Activated naive CD4-positive, alpha-beta T cell treated with anti-CD3 and anti-CD28 coated beads, Interleukin-2, amount 50 U/mL, for 72 hours (primary cell): ENCODE data around the gene CREB3L2. TPM values are rescaled to one million over a fixed set of nuclear protein-coding genes. Genes with fewer than 3 reads are reported as not detected.
"Not testable (repeated sequence)": the region's sequence is repeated elsewhere in the genome, so short reads cannot be mapped to it uniquely, and the experiment has no call there.

ENCODE experiments used
- ATAC-seq, 2 donors: fragments of 150-1000 bp; cut with Tn5 transposase; 2 replicates each; pipeline ENCODE4 v1.10.0; 2021; ENCODE audit warnings: mild to moderate bottlenecking in 2 of 2, moderate library complexity in 2 of 2
- DNase-seq, 2 donors: peaks; one replicate each; pipeline ENCODE4 v3.0.0; 2021 to 2022; ENCODE audit warnings: low spot score in 2 of 2
- H3K27ac Mint-ChIP-seq, 2 donors: one replicate each; pipeline ENCODE4 v1.8.0; 2022; ENCODE audit warnings: mild to moderate bottlenecking in 2 of 2, mixed read lengths in 2 of 2
- H3K36me3 Mint-ChIP-seq, 2 donors: one replicate each; pipeline ENCODE4 v1.8.0; 2022; ENCODE audit warnings: mixed read lengths in 2 of 2
- H3K9me3 Mint-ChIP-seq, 2 donors: one replicate each; pipeline ENCODE4 v1.8.0; 2022; ENCODE audit warnings: mixed read lengths in 2 of 2
- total RNA-seq, 2 donors: library from RNA; stranded (reverse); gene quantifications; one replicate each; pipeline ENCODE4 v1.2.3, GENCODE V29; 2022

Gene CREB3L2
- total RNA-seq, 2 donors from 2014 or later = 20.2 to 27.1 TPM

DNA sequence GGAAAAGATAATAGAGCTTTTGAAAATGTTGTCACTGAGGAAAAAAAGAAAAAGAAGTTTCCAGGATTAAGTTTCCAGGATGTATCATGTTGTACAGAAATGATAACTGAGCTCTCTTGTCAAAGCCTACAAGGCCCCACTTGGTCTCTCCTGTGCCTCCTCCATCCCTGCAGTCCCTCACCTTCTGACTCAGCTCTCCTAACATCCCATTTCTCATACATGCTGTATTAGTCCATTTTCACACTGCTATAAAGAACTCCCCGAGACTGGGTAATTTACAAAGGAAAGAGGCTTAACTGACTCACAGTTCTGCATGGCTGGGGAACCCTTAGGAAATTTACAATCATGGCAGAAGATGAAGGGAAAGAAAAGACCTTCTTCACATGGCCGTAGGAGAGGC lies 151.3 kb downstream of the CREB3L2 start:
- H3K36me3 Mint-ChIP-seq = peaks cover 0 to 7% of the 10 kb centered on the region in 2 donors
- no peak overlapping the region for H3K27ac Mint-ChIP-seq
- DNase-seq = no peak
- ATAC-seq = no peak
- peaks cover 0 to 12% of the 10 kb centered on the region in 2 donors for H3K9me3 Mint-ChIP-seq

DNA sequence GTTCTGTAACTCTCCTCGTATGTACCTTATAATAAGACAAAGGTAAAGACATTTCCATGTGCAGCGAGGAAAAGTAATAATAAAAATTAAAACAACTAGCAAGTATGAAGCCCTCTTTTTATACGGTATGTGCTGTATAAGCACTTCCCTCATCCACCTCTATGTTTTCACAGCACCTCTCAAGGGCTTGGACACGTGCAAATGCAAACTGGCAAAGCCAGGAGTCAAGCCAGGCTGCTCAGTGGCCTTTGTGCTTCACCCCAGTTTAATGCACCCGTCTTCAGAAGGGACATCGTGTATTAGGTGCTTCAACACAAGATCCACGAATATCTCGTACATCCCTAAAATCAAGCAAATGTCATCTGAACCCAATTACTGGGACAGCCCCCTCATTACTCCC lies 153.8 kb downstream of the CREB3L2 start:
- H3K9me3 Mint-ChIP-seq = peaks cover 0 to 12% of the 10 kb centered on the region in 2 donors
- DNase-seq = no peak
- no peak for ATAC-seq
- H3K27ac Mint-ChIP-seq = no peak overlapping the region
- H3K36me3 Mint-ChIP-seq = peaks cover 0 to 7% of the 10 kb centered on the region in 2 donors

DNA sequence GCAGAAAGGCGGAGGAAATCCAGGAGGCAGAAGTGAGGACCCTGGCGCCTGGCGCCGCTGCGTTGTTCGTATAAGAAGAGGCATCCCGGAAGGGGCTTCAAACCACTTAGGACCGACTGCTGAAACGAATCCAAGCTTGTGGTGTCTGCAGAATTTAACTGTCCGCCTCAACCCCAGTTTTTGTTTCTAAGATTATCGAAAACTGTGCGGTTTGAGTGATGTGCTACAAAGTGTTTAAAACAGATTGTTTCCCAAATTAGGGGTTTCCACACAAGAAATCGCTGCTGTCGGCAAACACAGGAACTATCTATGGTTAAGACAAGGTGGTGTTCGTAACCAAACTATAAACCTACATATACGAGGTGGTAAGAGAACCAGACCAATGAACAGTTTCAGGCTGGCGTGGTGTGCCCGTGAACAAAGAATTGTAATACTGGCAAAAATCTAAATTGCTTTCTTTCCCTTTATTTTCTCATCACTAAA lies 154.3 kb downstream of the CREB3L2 start:
- DNase-seq = peak in 1 of 2 donors; percentile 8
- Mint-ChIP-seq H3K27ac (no peak overlapping the region), H3K36me3 (peaks cover 0 to 7% of the 10 kb centered on the region in 2 donors), H3K9me3 (peaks cover 0 to 12% of the 10 kb centered on the region in 2 donors)
- peak in 1 of 2 donors; percentile 12 for ATAC-seq

DNA sequence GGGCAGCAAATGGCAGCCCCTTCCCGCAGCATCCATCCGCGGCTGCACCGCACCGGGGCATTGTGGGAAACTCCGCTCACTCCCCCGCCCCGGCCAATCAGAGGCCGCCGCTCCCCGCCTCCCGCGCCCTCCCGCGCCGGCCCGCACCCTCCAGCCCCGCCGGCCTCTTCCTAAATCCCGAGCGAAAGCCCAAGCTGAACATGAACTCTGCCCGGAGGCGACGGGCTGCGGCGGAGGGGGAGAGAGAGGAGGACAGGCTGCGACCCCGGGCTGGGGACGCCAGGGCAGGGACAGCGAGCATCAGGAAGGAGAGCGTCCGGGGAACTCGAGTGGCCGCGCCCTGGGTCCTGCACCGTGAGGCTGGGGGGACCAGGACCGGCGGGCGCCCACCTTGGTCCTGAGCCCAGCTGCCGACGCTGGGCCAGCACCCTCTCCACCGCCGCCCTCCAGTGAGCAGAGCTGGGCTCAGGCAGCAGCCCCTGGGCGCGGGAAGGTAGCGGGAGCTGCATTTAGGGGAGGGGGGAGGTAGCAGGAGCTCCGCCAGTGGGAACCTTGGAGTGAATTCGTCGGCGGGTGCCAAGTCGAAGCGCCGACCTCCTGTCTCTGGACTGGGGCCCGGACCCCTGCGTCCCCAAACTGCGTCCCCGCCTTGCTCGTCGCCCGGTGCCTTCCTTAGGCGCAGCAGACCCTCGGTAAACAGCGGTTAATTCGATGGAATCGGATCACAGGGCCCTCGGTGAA lies 154.9 kb downstream of the CREB3L2 start, which contains the start of gene DGKI:
Gene DGKI, minus strand, starts transcription at position 148 of the 741 bp plus-strand sequence.
- Mint-ChIP-seq H3K27ac (no peak within 1 kb of the TSS), H3K9me3 (peaks cover 0 to 12% of the 10 kb centered on the region in 2 donors), H3K36me3 (peaks cover 0 to 7% of the 10 kb centered on the region in 2 donors)
- ATAC-seq = peak; percentile 4 to 72
- DNase-seq = peak in 1 of 2 donors; percentile 25

DNA sequence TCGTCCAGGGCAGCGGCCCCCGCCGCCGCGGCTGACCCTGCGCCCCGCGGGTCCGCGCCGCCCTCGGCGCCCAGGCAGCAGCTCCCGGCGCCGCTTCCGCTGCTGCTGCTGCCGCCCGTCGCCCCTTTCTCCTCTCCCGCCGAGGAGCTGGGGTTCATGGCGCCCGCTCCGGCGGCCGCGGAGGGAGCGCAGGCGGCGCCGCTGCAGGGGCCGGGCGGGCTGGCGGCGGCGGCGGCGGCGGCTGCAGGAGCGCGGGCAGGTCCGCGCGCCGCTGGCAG lies 155.4 kb downstream of the CREB3L2 start:
- Mint-ChIP-seq H3K9me3 (peaks cover 0 to 12% of the 10 kb centered on the region in 2 donors), H3K27ac (no peak overlapping the region), H3K36me3 (peaks cover 0 to 7% of the 10 kb centered on the region in 2 donors)
- DNase-seq (no peak), ATAC-seq (peak in 1 of 2 donors; percentile 31)

DNA sequence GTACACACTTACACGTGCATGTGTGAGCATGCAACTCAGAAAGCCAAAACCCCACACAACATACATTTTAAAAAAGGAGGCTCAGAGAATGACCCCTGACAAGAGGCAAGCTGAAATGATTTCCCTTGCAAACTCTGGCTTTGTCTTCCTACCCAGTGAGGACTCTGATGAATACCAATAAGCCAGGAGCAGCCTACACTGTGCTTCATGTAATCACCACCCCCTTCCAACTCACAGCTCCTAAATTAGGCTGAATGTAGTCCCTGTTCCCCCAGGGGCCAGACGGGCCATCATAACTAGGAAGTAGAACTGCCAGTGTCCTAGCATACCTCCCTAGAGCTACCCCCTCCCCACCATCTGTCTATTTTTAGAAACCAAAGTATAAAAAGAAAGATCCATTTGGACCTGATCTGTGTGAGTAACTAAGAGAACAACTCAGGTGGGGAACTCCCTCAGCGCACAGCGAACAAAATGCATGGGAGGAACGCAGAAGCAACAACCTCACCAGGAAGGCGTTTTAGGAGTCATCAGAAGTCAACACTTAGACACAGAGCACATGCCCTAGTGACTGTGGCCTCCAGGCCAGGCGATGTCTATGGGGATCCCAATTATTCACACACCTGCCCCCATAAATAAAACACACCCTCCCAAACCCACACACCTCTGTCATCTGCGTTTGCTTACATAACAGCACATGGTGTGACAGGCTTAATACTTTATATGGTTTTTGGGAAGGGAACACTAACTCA lies 157.0 kb downstream of the CREB3L2 start:
- no peak overlapping the region for H3K27ac Mint-ChIP-seq
- peaks cover 0 to 7% of the 10 kb centered on the region in 2 donors for H3K36me3 Mint-ChIP-seq
- ATAC-seq (no peak), DNase-seq (no peak)
- H3K9me3 Mint-ChIP-seq = peaks cover 0 to 3% of the 10 kb centered on the region in 2 donors

DNA sequence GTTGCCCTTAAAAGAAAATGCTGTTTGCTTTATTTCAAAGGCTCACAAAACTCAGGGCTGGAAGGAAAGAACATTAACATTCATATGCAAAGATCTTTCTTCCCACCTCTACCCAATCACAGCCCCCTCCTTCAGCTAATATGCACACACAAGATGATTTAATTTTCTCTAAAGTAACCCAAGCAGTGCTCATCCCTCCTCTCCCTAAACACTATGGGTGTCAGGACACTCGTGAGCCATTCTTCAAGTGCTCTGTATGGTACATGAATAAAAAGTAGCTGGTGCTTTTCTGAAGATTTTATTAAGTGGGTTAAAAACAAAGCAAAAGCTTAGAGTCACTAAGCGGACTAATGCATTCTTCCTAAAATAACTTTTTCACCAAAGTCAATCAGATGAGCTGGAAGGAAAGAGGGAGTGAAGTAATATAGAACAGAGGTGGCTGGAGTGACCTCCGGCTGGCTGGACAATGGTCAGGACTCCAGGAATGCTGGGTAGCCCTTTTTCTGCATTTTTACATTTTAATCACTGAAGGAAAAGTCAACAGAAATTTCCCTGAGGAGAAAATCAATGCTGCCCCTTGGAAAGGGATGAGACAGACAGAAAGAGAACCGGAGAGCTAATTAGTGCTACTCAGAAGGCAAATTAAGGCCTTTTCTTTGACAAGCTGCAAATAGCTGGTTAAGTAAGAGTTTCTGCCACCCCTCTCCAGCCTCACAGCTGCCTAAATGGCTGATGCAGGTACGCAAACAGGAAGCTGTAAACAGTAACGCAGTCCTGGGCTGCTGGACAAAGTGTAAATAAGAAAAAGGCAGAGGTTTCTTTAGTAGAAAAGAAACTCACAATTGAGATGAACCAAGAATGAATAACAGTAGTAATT lies 161.7 kb downstream of the CREB3L2 start:
- H3K36me3 Mint-ChIP-seq = no peaks in the 10 kb centered on the region
- no peaks in the 10 kb centered on the region for H3K9me3 Mint-ChIP-seq
- no peak for DNase-seq
- no peak overlapping the region for H3K27ac Mint-ChIP-seq
- no peak for ATAC-seq

DNA sequence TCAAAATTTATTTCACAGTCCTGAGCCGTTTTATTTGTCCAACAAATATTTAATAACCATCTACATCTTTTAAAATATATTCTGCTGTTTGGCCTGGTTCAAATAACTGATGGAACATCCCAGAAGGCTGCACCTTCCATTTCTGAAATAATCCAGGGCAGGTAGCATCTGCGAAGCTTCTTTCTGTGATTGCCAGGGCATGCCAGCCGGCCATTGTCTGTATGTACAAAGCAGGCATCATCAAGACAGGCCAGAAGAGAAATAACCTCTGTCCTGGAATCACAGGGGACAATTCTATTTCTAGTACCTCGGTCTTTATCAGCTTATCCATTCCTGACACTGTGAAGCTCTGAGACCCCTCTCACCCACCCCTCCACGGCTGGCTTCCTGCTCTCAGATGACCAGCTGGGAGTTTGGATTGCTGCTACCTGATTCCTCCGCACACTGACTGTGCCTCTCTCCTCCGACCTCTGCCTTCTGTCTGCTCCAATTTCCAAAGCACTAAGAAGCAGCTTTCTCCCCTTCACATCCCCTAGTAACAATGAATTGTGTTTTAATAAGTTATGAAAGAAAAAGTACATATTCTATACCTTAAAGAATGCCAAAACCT lies 163.1 kb downstream of the CREB3L2 start:
- Mint-ChIP-seq H3K27ac (no peak overlapping the region), H3K9me3 (no peaks in the 10 kb centered on the region), H3K36me3 (no peaks in the 10 kb centered on the region)
- ATAC-seq (no peak), DNase-seq (no peak)

GRCh38 chr7:137836541-137836940 lies 165.3 kb downstream of the CREB3L2 start:
- ATAC-seq (no peak), DNase-seq (no peak)
- H3K36me3 Mint-ChIP-seq = peaks cover 10 to 11% of the 10 kb centered on the region in 2 donors
- H3K9me3 Mint-ChIP-seq = peaks cover 10% of the 10 kb centered on the region in 2 donors
- H3K27ac Mint-ChIP-seq = no peak overlapping the region

- H3K36me3 Mint-ChIP-seq = peaks cover 10 to 11% of the 10 kb centered on the region in 2 donors
- peaks cover 10 to 11% of the 10 kb centered on the region in 2 donors for H3K9me3 Mint-ChIP-seq
- ATAC-seq (no peak), DNase-seq (no peak)
- H3K27ac Mint-ChIP-seq = no peak overlapping the region
These were observed 165.8 kb downstream of the CREB3L2 start for GRCh38 chr7:137836113-137836509.

DNA sequence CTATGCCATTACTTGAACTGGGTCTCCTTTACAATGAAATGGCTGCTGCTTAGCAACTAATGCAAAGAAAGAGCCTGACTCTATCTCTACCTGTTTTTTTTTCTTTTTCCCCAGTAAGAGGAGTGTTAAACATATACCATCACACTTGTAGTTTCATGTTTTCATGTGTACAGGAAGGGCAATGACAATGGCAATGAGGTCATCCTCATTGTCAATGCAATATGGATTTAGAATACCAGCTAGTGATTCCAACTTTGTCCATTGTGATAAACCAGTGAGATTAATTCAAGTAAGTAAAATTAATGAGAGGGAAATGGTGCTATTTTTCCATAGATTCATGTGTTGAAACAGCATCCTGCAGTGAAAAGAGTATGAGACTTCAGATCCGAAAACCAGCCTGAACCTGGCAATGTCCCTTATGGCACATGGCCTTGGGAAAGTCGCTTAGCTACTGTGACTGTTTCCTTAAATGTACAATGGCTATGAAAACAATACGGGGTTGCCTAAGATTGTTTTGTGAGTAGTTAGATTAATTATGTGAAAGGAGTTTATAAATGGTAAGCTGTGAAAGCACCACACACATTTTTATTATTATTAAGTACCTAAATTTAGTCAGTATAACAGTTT lies 166.3 kb downstream of the CREB3L2 start:
- Mint-ChIP-seq H3K27ac (no peak overlapping the region), H3K36me3 (peaks cover 10 to 11% of the 10 kb centered on the region in 2 donors), H3K9me3 (peaks cover 10 to 13% of the 10 kb centered on the region in 2 donors)
- no peak for DNase-seq
- ATAC-seq = no peak

DNA sequence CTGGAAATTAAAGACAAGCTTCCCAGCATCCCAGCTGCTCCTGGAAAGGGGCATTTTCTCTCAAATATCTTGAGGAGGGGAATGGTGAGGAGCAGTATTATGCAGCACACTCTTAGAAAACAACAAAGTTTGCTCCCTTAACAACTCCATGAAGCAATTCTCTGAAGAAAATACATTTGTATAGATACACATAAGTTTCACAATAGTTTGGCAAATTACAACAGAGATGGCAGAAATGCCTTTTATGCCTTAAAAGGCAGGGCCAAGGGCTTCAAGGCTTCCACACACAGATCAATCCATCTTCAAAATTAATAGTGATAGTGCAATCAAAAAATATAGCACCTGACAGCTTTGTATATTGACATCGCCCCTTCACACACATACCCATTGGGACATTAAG lies 167.3 kb downstream of the CREB3L2 start:
- H3K36me3 Mint-ChIP-seq = peaks cover 10 to 11% of the 10 kb centered on the region in 2 donors
- H3K9me3 Mint-ChIP-seq = peaks cover 10 to 13% of the 10 kb centered on the region in 2 donors
- ATAC-seq = no peak
- DNase-seq = no peak
- no peak overlapping the region for H3K27ac Mint-ChIP-seq

DNA sequence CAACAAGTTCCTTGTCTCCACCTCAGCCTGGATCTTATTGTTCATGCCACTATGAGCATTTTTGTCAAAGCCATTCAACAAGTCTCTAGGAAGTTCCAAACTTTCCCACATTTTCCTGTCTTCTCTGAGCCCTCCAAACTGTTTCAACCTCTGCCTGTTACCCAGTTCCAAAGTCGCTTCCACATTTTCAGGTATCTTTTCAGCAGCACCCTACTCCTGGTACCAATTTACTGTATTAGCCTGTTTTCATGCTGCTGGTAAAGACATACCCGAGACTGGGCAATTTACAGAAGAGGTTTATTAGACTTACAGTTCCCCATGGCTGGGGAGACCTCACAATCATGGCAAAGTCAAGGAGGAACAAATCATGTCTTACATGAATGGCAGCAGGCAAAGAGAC lies 168.9 kb downstream of the CREB3L2 start:
- H3K27ac Mint-ChIP-seq, ATAC-seq, DNase-seq: not testable (repeated sequence)
- peaks cover 10 to 13% of the 10 kb centered on the region in 2 donors for H3K9me3 Mint-ChIP-seq
- H3K36me3 Mint-ChIP-seq = peaks cover 10 to 11% of the 10 kb centered on the region in 2 donors

- no peak overlapping the region for H3K27ac Mint-ChIP-seq
- H3K36me3 Mint-ChIP-seq = peaks cover 10 to 11% of the 10 kb centered on the region in 2 donors
- ATAC-seq (no peak), DNase-seq (no peak)
- peaks cover 10 to 13% of the 10 kb centered on the region in 2 donors for H3K9me3 Mint-ChIP-seq
These were observed 169.5 kb downstream of the CREB3L2 start for GRCh38 chr7:137832382-137832781.

DNA sequence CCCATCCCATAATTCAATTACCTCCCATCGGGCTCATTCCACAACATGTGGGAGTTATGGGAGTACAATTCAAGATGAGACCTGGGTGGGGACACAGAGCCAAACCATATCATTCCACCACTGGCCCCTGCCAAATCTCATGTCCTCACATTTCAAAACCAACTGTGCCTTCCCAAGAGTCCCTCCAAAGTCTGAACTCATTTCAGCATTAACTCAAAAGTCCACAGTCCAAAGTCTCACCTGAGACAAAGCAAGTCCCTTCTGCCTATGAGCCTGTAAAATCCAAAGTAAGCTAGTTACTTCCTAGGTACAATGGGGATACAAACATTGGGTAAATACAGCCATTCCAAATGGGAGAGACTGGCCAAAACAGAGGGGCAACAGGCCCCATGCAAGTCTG lies 170.3 kb downstream of the CREB3L2 start:
- H3K9me3 Mint-ChIP-seq = peaks cover 10 to 13% of the 10 kb centered on the region in 2 donors
- H3K27ac Mint-ChIP-seq = not testable (repeated sequence)

More for the DNA sequence above, 170.3 kb downstream of the CREB3L2 start:
- peaks cover 10 to 11% of the 10 kb centered on the region in 2 donors for H3K36me3 Mint-ChIP-seq
- DNase-seq, ATAC-seq: not testable (repeated sequence)
